ENCODE data around the gene RNF157. TPM values are rescaled to one million over a fixed set of nuclear protein-coding genes. Genes with fewer than 3 reads are reported as not detected.

The RNF157 gene
- total and polyA plus RNA-seq, 9 of the 15 experiments (the other 6 are each of a cell fraction or from before 2014, with no cell fraction given) = 8.1 to 31.7 (median 20.8) TPM

- no peak for TF ChIP-seq ZNF785 (CRISPR knock-in tag; IDR thresholded peaks at IDR 0.05)
- Histone ChIP-seq H3K9me3 (replicated peaks; ENCODE audit: control insufficient read depth, insufficient read depth, low read depth, low read length) (no peaks in the 10 kb centered on the region), H4K20me1 (replicated peaks; ENCODE audit: control insufficient read depth, insufficient read depth, low read length) (no peaks in the 10 kb centered on the region), H3K9ac (ENCODE audit: insufficient read depth in 1 of 2, low read depth in 2 of 2, low read length in 2 of 2) (peak overlapping the region in 1 of 2 experiments; percentile 28; a peak in 2 of 4 replicates), H3K9me1 (ENCODE audit: control insufficient read depth, insufficient read depth, low read length) (no peaks in the 10 kb centered on the region), H3K79me2 (ENCODE audit: control insufficient read depth, insufficient read depth, low read length) (no peaks in the 10 kb centered on the region), H3K36me3 (ENCODE audit: control insufficient read depth, insufficient read depth, low read length) (no peaks in the 10 kb centered on the region), H3K4me3 (no peak overlapping the region), H3K4me2 (ENCODE audit: insufficient read depth, low read length) (no peak overlapping the region), H3K4me1 (replicated peaks in 1 of 2; ENCODE audit: control insufficient read depth in 2 of 2, insufficient read depth in 2 of 2, low read length in 2 of 2) (peaks cover 2 to 64% of the 10 kb centered on the region in 2 experiments; a peak in 3 of 5 replicates), H3K27me3 (ENCODE audit: control insufficient read depth in 2 of 2, insufficient read depth in 2 of 2, low read length in 2 of 2) (no peaks in the 10 kb centered on the region), H2AFZ (ENCODE audit: low read depth, low read length) (no peak overlapping the region), H3K27ac (ENCODE audit: extremely low read depth, low read depth, low read length) (no peak overlapping the region)
- intact Hi-C loops (cut with micrococcal nuclease) = no loop called here
- in situ Hi-C loops (cut with MboI) = no loop called here
- DNase-seq (ENCODE audit: extremely low read depth in 1 of 4, low spot score in 3 of 4) (no peak), ATAC-seq (no peak), FAIRE-seq (no peak)
- 37% methylated on average over 11 of the region's 15 CpGs for WGBS (ENCODE audit: insufficient coverage, low coverage, missing lambda C conversion rate)
- CTCF ChIA-PET (ENCODE audit: low intra/inter-chr PET ratio) = interaction anchor here (0.9 to 4.5 kb wide), 3 partner anchors 148 to 266 kb away, joined by 3 to 89 read pairs (median 3); no protein-coding TSS in a partner anchor
- POLR2A ChIA-PET = interaction anchor here (1.4 to 7.3 kb wide), 3 partner anchors 9 to 174 kb away, joined by 3 to 91 read pairs (median 5); no protein-coding TSS in a partner anchor
- BruUV-seq (replicated peaks) = no TSS peak
Observed at GRCh38 chr17:76280650-76281049, 40.4 kb upstream of the RNF157 start.

DNA sequence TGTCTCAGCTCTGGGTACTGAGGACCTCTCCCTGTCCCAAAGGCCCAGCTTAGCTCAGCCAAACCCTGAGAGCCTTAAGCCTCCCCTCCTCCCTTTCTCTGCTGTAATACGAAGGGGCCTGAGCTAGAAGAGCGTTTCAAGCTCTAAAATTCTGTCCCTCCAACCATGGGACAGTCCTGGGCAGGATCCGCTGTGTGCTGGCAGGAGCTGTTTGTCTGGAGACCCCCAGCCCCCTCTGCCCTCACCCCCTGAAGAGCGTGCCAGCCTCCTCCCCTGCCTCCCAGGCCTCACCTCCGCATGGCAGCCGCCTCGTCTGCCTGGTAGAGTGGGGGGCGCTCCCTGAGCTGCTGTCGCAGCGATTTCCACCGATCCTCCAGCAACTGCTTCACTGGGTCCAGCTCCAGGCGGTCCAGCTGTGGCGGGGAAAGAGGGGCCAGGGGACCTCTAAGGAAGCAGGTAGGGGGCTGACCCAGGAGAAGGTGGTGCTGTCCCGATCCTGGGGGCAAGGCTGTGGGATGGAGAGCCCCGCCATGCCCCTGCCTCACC is 39.5 kb upstream of the RNF157 start:
- in situ Hi-C loops (cut with MboI) = no loop called here
- no peaks in the 10 kb centered on the region for H3K36me3 ChIP-seq (ENCODE audit: control insufficient read depth, insufficient read depth, low read length)
- no peaks in the 10 kb centered on the region for H3K9me1 ChIP-seq (ENCODE audit: control insufficient read depth, insufficient read depth, low read length)

More for the DNA sequence above, 39.5 kb upstream of the RNF157 start:
- Histone ChIP-seq H3K9me3 (replicated peaks; ENCODE audit: control insufficient read depth, insufficient read depth, low read depth, low read length) (no peaks in the 10 kb centered on the region), H2AFZ (ENCODE audit: low read depth, low read length) (no peak overlapping the region), H3K9ac (ENCODE audit: insufficient read depth in 1 of 2, low read depth in 2 of 2, low read length in 2 of 2) (peak overlapping the region in 1 of 2 experiments; percentile 28; a peak in 2 of 4 replicates), H3K4me2 (ENCODE audit: insufficient read depth, low read length) (no peak overlapping the region), H3K4me3 (no peak overlapping the region), H3K79me2 (ENCODE audit: control insufficient read depth, insufficient read depth, low read length) (no peaks in the 10 kb centered on the region), H3K27me3 (ENCODE audit: control insufficient read depth in 2 of 2, insufficient read depth in 2 of 2, low read length in 2 of 2) (no peaks in the 10 kb centered on the region), H3K4me1 (replicated peaks in 1 of 2; ENCODE audit: control insufficient read depth in 2 of 2, insufficient read depth in 2 of 2, low read length in 2 of 2) (peaks cover 7 to 72% of the 10 kb centered on the region in 2 experiments; a peak in 4 of 5 replicates), H4K20me1 (replicated peaks; ENCODE audit: control insufficient read depth, insufficient read depth, low read length) (no peaks in the 10 kb centered on the region), H3K27ac (ENCODE audit: extremely low read depth, low read depth, low read length) (no peak overlapping the region)
- intact Hi-C loops (cut with micrococcal nuclease) = loop anchor here (1.0 to 5.0 kb wide), 2 partner anchors 159 to 263 kb away; no protein-coding TSS in a partner anchor
- 49% methylated on average over 12 of the region's 15 CpGs for WGBS (ENCODE audit: insufficient coverage, low coverage, missing lambda C conversion rate)
- ChIA-PET CTCF (ENCODE audit: low intra/inter-chr PET ratio) (interaction anchor here (0.7 to 4.5 kb wide), 6 partner anchors 21 to 266 kb away, joined by 3 to 89 read pairs (median 6); no protein-coding TSS in a partner anchor), POLR2A (interaction anchor here (0.6 to 7.3 kb wide), 14 partner anchors 8 to 682 kb away, joined by 3 to 91 read pairs (median 4); partner anchors contain the start of gene UBALD2)
- no peak for FAIRE-seq
- TF ChIP-seq MAZ (CRISPR knock-in tag; conservative IDR thresholded peaks at IDR 0.05 in 1 of 2, IDR thresholded peaks at IDR 0.05 in 1 of 2) = 0 out of 4 replicates have a peak, but pooled peaks of 1 of the 2 experiments have one; percentile 2
- no peak for TF ChIP-seq XRCC3 (IDR thresholded peaks at IDR 0.05)
- 0 out of 4 replicates have a peak, but pooled peaks of 1 of the 2 experiments have one; percentile 1 for TF ChIP-seq TEAD1 (CRISPR knock-in tag; IDR thresholded peaks at IDR 0.05)
- 0 out of 2 replicates have a peak, but pooled peaks have one; percentile 2 for TF ChIP-seq ATF7 (IDR thresholded peaks at IDR 0.05)
- 0 out of 2 replicates have a peak, but pooled peaks have one; percentile 15 for TF ChIP-seq ZNF511 (CRISPR knock-in tag; IDR thresholded peaks at IDR 0.05)
- no TSS peak for BruUV-seq (replicated peaks)
- no peak for ATAC-seq
- no peak for DNase-seq (ENCODE audit: extremely low read depth in 1 of 4, low spot score in 3 of 4)
